Stomach (tissue), 4 donors: ENCODE measurements around the gene MISP.

Source experiments
- POLR2AphosphoS5 ChIP-seq, 3 donors: sonication (generic); formaldehyde crosslinking; IDR thresholded peaks; one replicate each; pipeline ENCODE4 v1.6.1; 2016; ENCODE audit warnings: antibody characterized with exemption in 3 of 3
- TF ChIP-seq, protein P1 (sequence below), 7 experiments: fragments of 450-650 bp in 4 of 7; fragments of 200-600 bp in 3 of 7; sonication (generic) in 3 of 7; IDR thresholded peaks; one replicate each; pipeline ENCODE4 v1.5.1; 2016 to 2019; ENCODE audit warnings: antibody characterized with exemption in 7 of 7, control low read depth in 2 of 7, mild to moderate bottlenecking in 1 of 7

- TF ChIP-seq, protein P1, sequence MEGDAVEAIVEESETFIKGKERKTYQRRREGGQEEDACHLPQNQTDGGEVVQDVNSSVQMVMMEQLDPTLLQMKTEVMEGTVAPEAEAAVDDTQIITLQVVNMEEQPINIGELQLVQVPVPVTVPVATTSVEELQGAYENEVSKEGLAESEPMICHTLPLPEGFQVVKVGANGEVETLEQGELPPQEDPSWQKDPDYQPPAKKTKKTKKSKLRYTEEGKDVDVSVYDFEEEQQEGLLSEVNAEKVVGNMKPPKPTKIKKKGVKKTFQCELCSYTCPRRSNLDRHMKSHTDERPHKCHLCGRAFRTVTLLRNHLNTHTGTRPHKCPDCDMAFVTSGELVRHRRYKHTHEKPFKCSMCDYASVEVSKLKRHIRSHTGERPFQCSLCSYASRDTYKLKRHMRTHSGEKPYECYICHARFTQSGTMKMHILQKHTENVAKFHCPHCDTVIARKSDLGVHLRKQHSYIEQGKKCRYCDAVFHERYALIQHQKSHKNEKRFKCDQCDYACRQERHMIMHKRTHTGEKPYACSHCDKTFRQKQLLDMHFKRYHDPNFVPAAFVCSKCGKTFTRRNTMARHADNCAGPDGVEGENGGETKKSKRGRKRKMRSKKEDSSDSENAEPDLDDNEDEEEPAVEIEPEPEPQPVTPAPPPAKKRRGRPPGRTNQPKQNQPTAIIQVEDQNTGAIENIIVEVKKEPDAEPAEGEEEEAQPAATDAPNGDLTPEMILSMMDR (IDR thresholded peaks at IDR 0.05), result no peak
- TF ChIP-seq POLR2AphosphoS5 (IDR thresholded peaks at IDR 0.05), result no peak
Measured at GRCh38 chr19:768424-768823, 17.5 kb downstream of the MISP start.
